ENCODE results near the gene PER3. TPM values are rescaled to one million over a fixed set of nuclear protein-coding genes. Genes with fewer than 3 reads are reported as not detected.

The PER3 gene
- total RNA-seq, 1 experiment from 2014 or later = 4.3 TPM

- ATAC-seq = no peak
- DNase-seq = no peak
- Histone ChIP-seq H3K4me2 (ENCODE audit: low read length) (no peak overlapping the region), H4K20me1 (ENCODE audit: low read length) (no peaks in the 10 kb centered on the region), H3K9me3 (ENCODE audit: low read length) (no peaks in the 10 kb centered on the region), H3K9me2 (replicated peaks; ENCODE audit: low read length) (no peaks in the 10 kb centered on the region), H3F3A (ENCODE audit: low read length, unreplicated experiment) (no peaks in the 10 kb centered on the region), H3K9ac (ENCODE audit: low read length) (no peak overlapping the region), H3K4me1 (ENCODE audit: insufficient read depth, low read length) (no peaks in the 10 kb centered on the region), H3K36me3 (ENCODE audit: low read depth, low read length) (no peaks in the 10 kb centered on the region), H2AFZ (ENCODE audit: low read length) (no peak overlapping the region), H3K27me3 (ENCODE audit: low read length) (no peaks in the 10 kb centered on the region), H3K79me2 (ENCODE audit: low read length) (no peaks in the 10 kb centered on the region), H3K27ac (ENCODE audit: low read length) (no peak overlapping the region), H3K4me3 (ENCODE audit: low read length) (no peak overlapping the region)
- no TSS peak for BruUV-seq (replicated peaks)
- no peak for TF ChIP-seq CTCF (conservative IDR thresholded peaks at IDR 0.05; ENCODE audit: low read depth, low read length)
- TF ChIP-seq EZH2 (IDR thresholded peaks at IDR 0.05; ENCODE audit: low read length, unreplicated experiment) = no peak
- TF ChIP-seq EZH2phosphoT487 (IDR thresholded peaks at IDR 0.05; ENCODE audit: borderline replicate concordance, low read length) = no peak
- intact Hi-C loops (cut with micrococcal nuclease) = no loop called here
- CTCF ChIA-PET = no interaction called here
- POLR2A ChIA-PET (ENCODE audit: unreplicated experiment) = no interaction called here
Measured at GRCh38 chr1:7827126-7827955, 43.2 kb downstream of the PER3 start.

GRCh38 chr1:7831458-7831857 lies 47.4 kb downstream of the PER3 start:
- Histone ChIP-seq H3K4me1 (ENCODE audit: insufficient read depth, low read length) (no peaks in the 10 kb centered on the region), H3K9ac (ENCODE audit: low read length) (no peak overlapping the region), H3K27me3 (ENCODE audit: low read length) (no peaks in the 10 kb centered on the region), H3K36me3 (ENCODE audit: low read depth, low read length) (no peaks in the 10 kb centered on the region; the same call in 1 of the 2 replicates), H2AFZ (ENCODE audit: low read length) (no peak overlapping the region), H3F3A (ENCODE audit: low read length, unreplicated experiment) (no peaks in the 10 kb centered on the region), H3K9me3 (ENCODE audit: low read length) (no peaks in the 10 kb centered on the region), H3K79me2 (ENCODE audit: low read length) (no peaks in the 10 kb centered on the region), H3K4me2 (ENCODE audit: low read length) (no peak overlapping the region), H4K20me1 (ENCODE audit: low read length) (no peaks in the 10 kb centered on the region), H3K4me3 (ENCODE audit: low read length) (no peak overlapping the region), H3K9me2 (replicated peaks; ENCODE audit: low read length) (no peaks in the 10 kb centered on the region), H3K27ac (ENCODE audit: low read length) (no peak overlapping the region)
- CTCF ChIA-PET = no interaction called here
- intact Hi-C loops (cut with micrococcal nuclease) = no loop called here
- DNase-seq = no peak
- POLR2A ChIA-PET (ENCODE audit: unreplicated experiment) = interaction anchor here (0.6 kb wide), 1 partner anchor 51 kb away, joined by 3 read pairs; no protein-coding TSS in a partner anchor
- no peak for ATAC-seq
- BruUV-seq (replicated peaks) = no TSS peak
- no peak for TF ChIP-seq EZH2 (IDR thresholded peaks at IDR 0.05; ENCODE audit: low read length, unreplicated experiment)
- no peak for TF ChIP-seq EZH2phosphoT487 (IDR thresholded peaks at IDR 0.05; ENCODE audit: borderline replicate concordance, low read length)
- TF ChIP-seq CTCF (conservative IDR thresholded peaks at IDR 0.05; ENCODE audit: low read depth, low read length) = no peak

DNA sequence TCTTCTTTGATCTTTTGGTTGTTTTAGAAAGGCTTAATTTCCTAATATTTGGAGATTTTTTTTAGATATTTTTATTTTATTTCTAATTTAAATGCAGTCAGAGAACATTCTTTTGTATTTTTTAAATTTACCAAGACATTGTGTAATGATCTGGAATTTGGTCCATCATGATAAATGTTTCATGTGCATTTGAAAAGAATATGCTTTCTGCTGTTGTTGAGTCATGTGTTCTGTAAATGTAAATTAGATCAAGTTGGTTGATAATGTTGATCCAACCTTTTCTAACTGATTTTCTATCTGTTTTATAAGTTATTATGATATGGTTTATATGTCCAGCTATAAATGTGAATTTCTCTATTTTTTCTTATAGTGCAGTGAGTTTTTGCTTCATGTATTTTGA lies 48.9 kb downstream of the PER3 start:
- ChIA-PET POLR2A (ENCODE audit: unreplicated experiment) (no interaction called here), CTCF (no interaction called here)
- H3K9ac ChIP-seq (ENCODE audit: low read length) = no peak overlapping the region
- ATAC-seq (no peak), DNase-seq (no peak)
- intact Hi-C loops (cut with micrococcal nuclease) = no loop called here
- no TSS peak for BruUV-seq (replicated peaks)
- H3K36me3 ChIP-seq (ENCODE audit: low read depth, low read length) = no peaks in the 10 kb centered on the region; the same call in none of the 2 replicates
- H3K27ac ChIP-seq (ENCODE audit: low read length) = no peak overlapping the region
- H3K79me2 ChIP-seq (ENCODE audit: low read length) = no peaks in the 10 kb centered on the region
- no peaks in the 10 kb centered on the region for H3K9me2 ChIP-seq (replicated peaks; ENCODE audit: low read length)
- no peaks in the 10 kb centered on the region for H4K20me1 ChIP-seq (ENCODE audit: low read length)
- H2AFZ ChIP-seq (ENCODE audit: low read length) = no peak overlapping the region
- no peak overlapping the region for H3K4me2 ChIP-seq (ENCODE audit: low read length)
- H3K27me3 ChIP-seq (ENCODE audit: low read length) = no peaks in the 10 kb centered on the region
- no peaks in the 10 kb centered on the region for H3K4me1 ChIP-seq (ENCODE audit: insufficient read depth, low read length)
- no peaks in the 10 kb centered on the region for H3K9me3 ChIP-seq (ENCODE audit: low read length)
- no peaks in the 10 kb centered on the region for H3F3A ChIP-seq (ENCODE audit: low read length, unreplicated experiment)
- no peak overlapping the region for H3K4me3 ChIP-seq (ENCODE audit: low read length)
- no peak for TF ChIP-seq CTCF (conservative IDR thresholded peaks at IDR 0.05; ENCODE audit: low read depth, low read length)
- TF ChIP-seq EZH2 (IDR thresholded peaks at IDR 0.05; ENCODE audit: low read length, unreplicated experiment) = no peak
- no peak for TF ChIP-seq EZH2phosphoT487 (IDR thresholded peaks at IDR 0.05; ENCODE audit: borderline replicate concordance, low read length)

Data from PC-3 (cell line).